NB4 (cell line): ENCODE data around the gene GLT6D1.
A peak's percentile ranks its signal among the peaks of the same experiment; 100 is the strongest.

ENCODE experiments used
- DNase-seq: peaks from one replicate; pipeline ENCODE4 v3.0.0; 2010; ENCODE audit warnings: low read depth
- H3K4me3 ChIP-seq: one replicate; pipeline ENCODE4 v1.5.1; 2011; ENCODE audit warnings: mild to moderate bottlenecking, low read depth, low read length, moderate library complexity
- CTCF ChIP-seq: IDR thresholded peaks from one replicate; pipeline ENCODE4 v1.5.1; 2012; ENCODE audit warnings: low read depth, low read length
- MAX ChIP-seq: IDR thresholded peaks from 2 replicates; pipeline ENCODE4 v1.6.1; 2011; ENCODE audit warnings: low read depth, low read length
- MYC ChIP-seq: IDR thresholded peaks from 2 replicates; pipeline ENCODE4 v1.6.1; 2011; ENCODE audit warnings: low read depth, low read length
- POLR2A ChIP-seq: IDR thresholded peaks from 2 replicates; pipeline ENCODE4 v1.6.1; 2011; ENCODE audit warnings: mild to moderate bottlenecking; ENCODE audit not compliant: insufficient read length; ENCODE audit errors: extremely low read depth

The GLT6D1 gene

GRCh38 chr9:135604437-135605237 is 34.7 kb downstream of the GLT6D1 start:
- no peak for TF ChIP-seq MAX
- TF ChIP-seq CTCF = no peak
- TF ChIP-seq MYC = no peak
- TF ChIP-seq POLR2A = no peak
- no peak overlapping the region for H3K4me3 ChIP-seq
- no peak for DNase-seq

- no peak overlapping the region for H3K4me3 ChIP-seq
- TF ChIP-seq CTCF (peak; percentile 64), MAX (no peak), POLR2A (no peak), MYC (no peak)
- DNase-seq = peak; percentile 43
Observed at GRCh38 chr9:135602789-135603481, 36.4 kb downstream of the GLT6D1 start.

- no peak overlapping the region for H3K4me3 ChIP-seq
- TF ChIP-seq MYC (no peak), MAX (no peak), POLR2A (no peak), CTCF (no peak)
- no peak for DNase-seq
Observed at GRCh38 chr9:135601988-135602387, 37.4 kb downstream of the GLT6D1 start.

GRCh38 chr9:135600296-135600817 is 39.0 kb downstream of the GLT6D1 start:
- H3K4me3 ChIP-seq = no peak overlapping the region
- no peak for DNase-seq
- no peak for TF ChIP-seq POLR2A
- TF ChIP-seq MAX = no peak
- no peak for TF ChIP-seq MYC
- no peak for TF ChIP-seq CTCF

- no peak for TF ChIP-seq CTCF
- TF ChIP-seq MYC = no peak
- TF ChIP-seq POLR2A = no peak
- no peak for TF ChIP-seq MAX
- peak; percentile 26 for DNase-seq
- H3K4me3 ChIP-seq = no peak overlapping the region
Observed at GRCh38 chr9:135596211-135596610, 43.1 kb downstream of the GLT6D1 start.
